Stromal cell of bone marrow (primary cell): Measurements from ENCODE around the gene C3orf85.

Experiments used
- DNase-seq: peaks from one replicate; pipeline ENCODE4 v3.0.0-alpha.2; 2012; ENCODE audit warnings: low read depth

C3orf85 gene

GRCh38 chr3:109152320-109152719 is 15.8 kb downstream of the C3orf85 start:
- DNase-seq: no peak

- no peak for DNase-seq
Observed at GRCh38 chr3:109154979-109155378, 18.5 kb downstream of the C3orf85 start.

DNA sequence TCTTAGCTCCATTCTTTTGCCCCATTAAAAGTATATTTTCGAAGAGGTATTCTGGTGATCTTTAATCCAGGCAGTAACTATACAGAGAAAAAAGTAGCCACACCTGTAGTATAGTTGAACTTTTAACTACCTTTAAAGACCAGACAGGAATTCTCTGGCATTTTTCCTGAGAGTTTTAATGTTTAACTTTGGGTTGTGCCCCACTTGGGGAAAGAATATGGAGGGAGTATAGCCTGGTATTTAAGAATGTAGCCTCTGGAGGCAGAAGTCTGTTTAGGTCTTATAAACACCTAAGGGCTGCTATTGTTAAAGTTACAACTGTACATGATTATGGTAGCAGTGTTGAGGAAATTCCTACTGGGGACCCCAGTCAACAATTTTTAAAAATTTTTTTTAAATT is 19.3 kb downstream of the C3orf85 start:
- DNase-seq: no peak

GRCh38 chr3:109161487-109162123 is 25.1 kb downstream of the C3orf85 start:
- no peak for DNase-seq

DNA sequence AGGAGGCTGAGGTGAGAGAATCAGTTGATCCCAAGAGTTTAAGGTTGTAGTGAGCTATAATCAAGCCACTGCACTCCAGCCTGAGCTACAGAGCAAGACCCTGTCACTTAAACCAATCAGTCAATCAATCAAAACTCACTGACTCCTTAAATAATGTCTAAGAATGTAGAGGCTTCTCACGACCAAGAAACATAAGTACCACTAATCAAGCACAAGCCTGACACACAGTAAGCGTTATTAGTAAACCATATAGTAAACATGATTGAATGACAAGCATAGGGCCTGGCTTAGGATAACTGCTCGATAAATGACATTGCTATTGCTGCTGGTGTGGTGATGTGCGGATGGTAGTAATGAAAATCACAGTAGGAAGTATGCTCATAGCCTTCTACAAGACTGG is 29.4 kb downstream of the C3orf85 start:
- DNase-seq: no peak

GRCh38 chr3:109171479-109171878 is 35.0 kb downstream of the C3orf85 start:
- no peak for DNase-seq

DNA sequence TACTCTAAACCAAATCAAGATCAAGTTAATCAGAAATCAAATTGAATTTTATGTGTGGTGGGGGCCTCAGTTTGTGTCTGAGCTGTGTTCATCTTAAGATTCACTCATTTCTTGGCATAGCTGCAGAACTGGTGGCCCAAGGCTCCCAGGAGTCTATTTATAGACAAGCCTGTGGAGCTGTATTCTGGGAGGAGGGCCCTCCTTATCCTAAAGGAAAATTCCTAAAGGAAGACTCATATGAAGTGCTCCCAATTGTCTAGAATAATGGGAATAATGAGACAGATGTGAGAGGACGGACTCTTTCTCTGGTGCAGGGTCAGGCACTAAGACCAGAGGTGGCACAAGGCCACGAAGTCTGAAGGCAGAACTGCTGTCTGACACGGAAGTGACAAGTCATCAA is 38.9 kb downstream of the C3orf85 start:
- DNase-seq: no peak

- DNase-seq: no peak
Observed at GRCh38 chr3:109176726-109177125, 40.2 kb downstream of the C3orf85 start.

- no peak for DNase-seq
Observed at GRCh38 chr3:109177908-109178307, 41.4 kb downstream of the C3orf85 start.

GRCh38 chr3:109178708-109179107 is 42.2 kb downstream of the C3orf85 start:
- DNase-seq: no peak

DNA sequence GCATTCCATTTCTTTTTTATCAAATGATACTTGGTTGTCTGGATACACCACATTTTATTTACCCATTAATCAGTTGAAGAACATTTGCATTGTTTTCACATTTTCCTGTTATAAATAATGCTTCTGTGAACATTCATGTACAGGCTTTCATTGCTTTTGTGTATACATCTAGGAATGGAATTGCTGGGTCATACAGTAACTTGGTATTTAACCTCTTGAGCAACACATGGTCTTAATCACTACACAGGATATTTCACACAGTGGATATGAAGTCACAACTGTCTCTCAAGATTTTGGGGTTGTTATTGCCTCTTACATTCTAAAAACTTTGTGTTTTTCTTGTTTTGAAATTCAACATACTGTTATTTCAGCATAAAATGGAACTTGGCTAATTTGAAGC is 48.2 kb downstream of the C3orf85 start:
- no peak for DNase-seq

- DNase-seq: no peak
Observed at GRCh38 chr3:109187390-109187789, 50.9 kb downstream of the C3orf85 start.

GRCh38 chr3:109188741-109189140 is 52.2 kb downstream of the C3orf85 start:
- DNase-seq: no peak

- DNase-seq: no peak
Observed at GRCh38 chr3:109191421-109191820, 54.9 kb downstream of the C3orf85 start.

DNA sequence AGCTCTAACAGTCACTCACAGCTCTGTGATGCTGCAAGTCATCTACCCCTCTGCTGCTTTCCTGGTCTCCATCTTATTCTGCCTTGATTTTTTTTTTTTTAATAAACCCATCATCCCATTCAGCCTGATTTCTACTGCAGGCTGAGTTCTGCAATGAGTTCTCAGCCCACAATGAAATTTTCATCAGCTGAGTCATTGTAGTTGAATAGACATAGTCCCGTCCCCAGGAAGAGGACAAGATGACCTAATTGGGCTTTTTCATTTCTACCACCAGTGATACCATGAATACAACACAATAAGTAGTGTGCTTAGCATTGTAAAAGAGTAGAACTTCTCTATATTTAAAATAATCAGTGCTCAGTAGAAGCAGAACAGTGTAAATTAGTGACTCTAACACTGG is 59.3 kb downstream of the C3orf85 start:
- DNase-seq: no peak
